ENCODE data around the gene HSPA6.
"Not testable (repeated sequence)": the region's sequence is repeated elsewhere in the genome, so short reads cannot be mapped to it uniquely, and the experiment has no call there.

Gene HSPA6

GRCh38 chr1:161560960-161561715 lies 36.8 kb downstream of the HSPA6 start:
- not testable (repeated sequence) for DNase-seq (ENCODE audit: low read depth in 3 of 3)

GRCh38 chr1:161562441-161562840 lies 38.1 kb downstream of the HSPA6 start:
- not testable (repeated sequence) for DNase-seq (ENCODE audit: low read depth in 3 of 3)

- DNase-seq (ENCODE audit: low read depth in 3 of 3): not testable (repeated sequence)
Measured at GRCh38 chr1:161563522-161563921, 39.2 kb downstream of the HSPA6 start.

- not testable (repeated sequence) for DNase-seq (ENCODE audit: low read depth in 3 of 3)
Measured at GRCh38 chr1:161566602-161566960, 42.2 kb downstream of the HSPA6 start.

- DNase-seq (ENCODE audit: low read depth in 3 of 3): not testable (repeated sequence)
Measured at GRCh38 chr1:161571703-161572102, 47.4 kb downstream of the HSPA6 start.
